Loucy (cell line): ENCODE data around the gene HSPA14.
"Not testable (repeated sequence)": the region's sequence is repeated elsewhere in the genome, so short reads cannot be mapped to it uniquely, and the experiment has no call there.

Experiments
- EZH2phosphoT487 ChIP-seq: fragments of 200-600 bp; IDR thresholded peaks from 2 replicates; pipeline ENCODE4 v1.6.1; 2018; ENCODE audit warnings: antibody characterized with exemption, mild to moderate bottlenecking, moderate library complexity, borderline replicate concordance
- TF ChIP-seq, protein P1 (sequence below): fragments of 200-600 bp; sonication (generic); conservative IDR thresholded peaks from 2 replicates; pipeline ENCODE4 v1.5.1; 2014; ENCODE audit warnings: mild to moderate bottlenecking, antibody characterized with exemption, low read length

DNA sequence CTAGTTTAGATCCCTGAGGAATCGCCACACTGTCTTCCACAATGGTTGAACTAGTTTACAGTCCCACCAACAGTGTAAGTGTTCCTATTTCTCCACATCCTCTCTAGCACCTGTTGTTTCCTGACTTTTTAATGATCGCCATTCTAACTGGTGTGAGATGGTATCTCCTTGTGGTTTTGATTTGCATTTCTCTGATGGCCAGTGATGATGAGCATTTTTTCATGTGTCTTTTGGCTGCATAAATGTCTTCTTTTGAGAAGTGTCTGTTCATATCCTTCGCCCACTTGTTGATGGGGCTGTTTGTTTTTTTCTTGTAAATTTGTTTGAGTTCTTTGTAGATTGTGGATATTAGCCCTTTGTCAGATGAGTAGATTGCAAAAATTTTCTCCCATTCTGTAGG lies 26.8 kb downstream of the HSPA14 start:
- TF ChIP-seq, protein P1, sequence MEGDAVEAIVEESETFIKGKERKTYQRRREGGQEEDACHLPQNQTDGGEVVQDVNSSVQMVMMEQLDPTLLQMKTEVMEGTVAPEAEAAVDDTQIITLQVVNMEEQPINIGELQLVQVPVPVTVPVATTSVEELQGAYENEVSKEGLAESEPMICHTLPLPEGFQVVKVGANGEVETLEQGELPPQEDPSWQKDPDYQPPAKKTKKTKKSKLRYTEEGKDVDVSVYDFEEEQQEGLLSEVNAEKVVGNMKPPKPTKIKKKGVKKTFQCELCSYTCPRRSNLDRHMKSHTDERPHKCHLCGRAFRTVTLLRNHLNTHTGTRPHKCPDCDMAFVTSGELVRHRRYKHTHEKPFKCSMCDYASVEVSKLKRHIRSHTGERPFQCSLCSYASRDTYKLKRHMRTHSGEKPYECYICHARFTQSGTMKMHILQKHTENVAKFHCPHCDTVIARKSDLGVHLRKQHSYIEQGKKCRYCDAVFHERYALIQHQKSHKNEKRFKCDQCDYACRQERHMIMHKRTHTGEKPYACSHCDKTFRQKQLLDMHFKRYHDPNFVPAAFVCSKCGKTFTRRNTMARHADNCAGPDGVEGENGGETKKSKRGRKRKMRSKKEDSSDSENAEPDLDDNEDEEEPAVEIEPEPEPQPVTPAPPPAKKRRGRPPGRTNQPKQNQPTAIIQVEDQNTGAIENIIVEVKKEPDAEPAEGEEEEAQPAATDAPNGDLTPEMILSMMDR = not testable (repeated sequence)
- not testable (repeated sequence) for TF ChIP-seq EZH2phosphoT487
